22Rv1 (cell line): Measurements from ENCODE around the gene FBXL16.

ENCODE experiments used
- CTCF ChIP-seq: fragments of 450-650 bp; IDR thresholded peaks from 2 replicates; pipeline ENCODE4 v1.5.1; 2017; ENCODE audit warnings: mild to moderate bottlenecking
- ZFX ChIP-seq: fragments of 450-650 bp; IDR thresholded peaks from 2 replicates; pipeline ENCODE4 v1.6.1; 2017; ENCODE audit warnings: antibody characterized with exemption, borderline replicate concordance

- no peak for TF ChIP-seq CTCF
- no peak for TF ChIP-seq ZFX
These were observed 12.2 kb downstream of the FBXL16 start for GRCh38 chr16:693364-693763.
